AG09319 (cell line): ENCODE results near the gene INPP5J.

ENCODE experiments used
- DNase-seq: peaks from one replicate; pipeline ENCODE4 v3.0.0-alpha.2; 2010; ENCODE audit warnings: low read depth; ENCODE audit errors: extremely low read depth
- TF ChIP-seq, protein P1 (sequence below): IDR thresholded peaks from 2 replicates; pipeline ENCODE4 v1.5.1; 2011; ENCODE audit warnings: low read depth, mild to moderate bottlenecking, inconsistent platforms, low read length, moderate library complexity

The INPP5J gene

GRCh38 chr22:31120230-31120629, 2.5 kb upstream of the INPP5J start:
- TF ChIP-seq, protein P1, sequence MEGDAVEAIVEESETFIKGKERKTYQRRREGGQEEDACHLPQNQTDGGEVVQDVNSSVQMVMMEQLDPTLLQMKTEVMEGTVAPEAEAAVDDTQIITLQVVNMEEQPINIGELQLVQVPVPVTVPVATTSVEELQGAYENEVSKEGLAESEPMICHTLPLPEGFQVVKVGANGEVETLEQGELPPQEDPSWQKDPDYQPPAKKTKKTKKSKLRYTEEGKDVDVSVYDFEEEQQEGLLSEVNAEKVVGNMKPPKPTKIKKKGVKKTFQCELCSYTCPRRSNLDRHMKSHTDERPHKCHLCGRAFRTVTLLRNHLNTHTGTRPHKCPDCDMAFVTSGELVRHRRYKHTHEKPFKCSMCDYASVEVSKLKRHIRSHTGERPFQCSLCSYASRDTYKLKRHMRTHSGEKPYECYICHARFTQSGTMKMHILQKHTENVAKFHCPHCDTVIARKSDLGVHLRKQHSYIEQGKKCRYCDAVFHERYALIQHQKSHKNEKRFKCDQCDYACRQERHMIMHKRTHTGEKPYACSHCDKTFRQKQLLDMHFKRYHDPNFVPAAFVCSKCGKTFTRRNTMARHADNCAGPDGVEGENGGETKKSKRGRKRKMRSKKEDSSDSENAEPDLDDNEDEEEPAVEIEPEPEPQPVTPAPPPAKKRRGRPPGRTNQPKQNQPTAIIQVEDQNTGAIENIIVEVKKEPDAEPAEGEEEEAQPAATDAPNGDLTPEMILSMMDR: no peak
- DNase-seq: no peak

- DNase-seq: no peak
- TF ChIP-seq, protein P1: no peak
Measured at GRCh38 chr22:31120642-31121041, 2.1 kb upstream of the INPP5J start.

DNA sequence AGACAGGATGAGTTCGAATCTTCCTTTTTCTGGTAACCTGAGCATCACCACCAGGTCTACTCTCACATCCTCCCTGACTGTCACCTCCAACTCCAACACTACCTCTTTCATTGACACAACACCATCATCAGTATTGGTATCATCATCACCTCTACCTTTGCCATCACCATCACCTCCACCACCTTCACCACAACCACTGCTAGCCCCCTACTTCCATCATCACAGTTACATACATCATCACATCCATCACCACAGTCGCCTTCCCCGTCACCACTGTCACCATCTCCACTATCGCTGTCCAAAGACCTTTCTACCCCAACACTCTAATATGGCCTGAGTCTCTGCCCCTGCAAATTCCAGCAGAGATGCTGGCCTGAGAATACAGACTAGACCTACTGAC, 1.4 kb upstream of the INPP5J start:
- DNase-seq: no peak
- TF ChIP-seq, protein P1: no peak

DNA sequence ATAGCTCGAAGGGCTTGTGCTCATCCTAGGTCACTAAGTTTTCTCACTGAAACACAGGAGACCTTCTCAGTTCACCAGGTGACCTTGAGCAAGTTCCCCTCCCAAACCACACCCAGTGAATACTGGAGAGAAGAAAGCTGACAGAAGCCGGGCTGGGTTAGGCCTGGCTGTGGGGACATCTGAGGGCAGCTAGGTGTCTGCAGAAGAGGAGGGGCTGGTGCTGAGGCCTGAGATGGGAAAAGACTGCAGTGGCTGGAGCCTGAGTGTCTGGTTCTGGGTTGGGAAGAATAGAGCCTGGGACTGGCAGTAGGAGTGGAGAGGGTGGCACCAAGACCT, 602 bp upstream of the INPP5J start:
- DNase-seq: no peak
- TF ChIP-seq, protein P1: no peak

GRCh38 chr22:31123292-31123602, 481 bp downstream of the INPP5J start:
- TF ChIP-seq, protein P1: no peak
- no peak for DNase-seq

DNA sequence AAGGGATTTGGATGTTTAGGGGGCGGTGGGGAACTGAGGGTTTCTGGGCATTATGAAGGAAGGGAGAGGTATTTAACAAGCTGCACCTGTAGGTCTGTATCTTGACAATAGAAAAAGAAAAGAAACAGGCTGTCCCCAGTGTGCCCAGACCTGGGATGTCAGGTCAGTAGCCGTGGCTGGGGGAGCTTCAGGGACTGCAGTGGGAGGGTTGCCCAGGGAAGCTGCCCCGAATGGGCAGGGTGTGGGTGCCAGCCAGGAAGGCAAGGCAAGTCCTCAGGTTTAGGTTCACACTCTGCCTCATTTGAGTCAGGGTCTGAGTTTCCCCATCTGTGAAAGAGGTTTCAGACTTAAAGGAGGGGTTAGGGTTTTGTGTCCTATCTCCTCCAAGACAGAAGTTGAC, 1.5 kb downstream of the INPP5J start:
- no peak for DNase-seq
- TF ChIP-seq, protein P1: no peak

GRCh38 chr22:31124811-31125465, 2.2 kb downstream of the INPP5J start:
- no peak for DNase-seq
- TF ChIP-seq, protein P1: no peak
